Mesenchymal stem cell (in vitro differentiated cells and primary cell): ENCODE measurements around the gene POLR2F.

Experiments used
- DNase-seq: peaks from one replicate; pipeline ENCODE4 v3.0.0-alpha.2; 2013
- H2AFZ ChIP-seq: one replicate; pipeline ENCODE4 v1.6.1; 2013; ENCODE audit warnings: low read depth, mild to moderate bottlenecking, control low read depth, inconsistent platforms, low read length, moderate library complexity
- H2AK5ac ChIP-seq: 2 replicates; pipeline ENCODE4 v1.6.1; 2013; ENCODE audit warnings: low read length, moderate library complexity, mild to moderate bottlenecking, inconsistent platforms; ENCODE audit not compliant: severe bottlenecking
- H2BK120ac ChIP-seq: one replicate; pipeline ENCODE4 v1.6.1; 2013; ENCODE audit warnings: low read depth, mild to moderate bottlenecking, inconsistent platforms, low read length, moderate library complexity
- H2BK12ac ChIP-seq, 2 experiments: one replicate each; pipeline ENCODE4 v1.6.1; 2013; ENCODE audit warnings: inconsistent platforms in 2 of 2, low read length in 2 of 2, mild to moderate bottlenecking in 2 of 2, moderate library complexity in 2 of 2, control low read depth in 1 of 2
- H2BK15ac ChIP-seq: one replicate; pipeline ENCODE4 v1.6.1; 2013; ENCODE audit warnings: mild to moderate bottlenecking, low read depth, inconsistent platforms; ENCODE audit not compliant: poor library complexity, severe bottlenecking
- H2BK5ac ChIP-seq: 2 replicates; pipeline ENCODE4 v1.6.1; 2013; ENCODE audit warnings: low read depth, mild to moderate bottlenecking, low read length, control low read depth, inconsistent platforms; ENCODE audit not compliant: poor library complexity, severe bottlenecking
- H3K14ac ChIP-seq, 2 experiments: one replicate each; pipeline ENCODE4 v1.6.1; 2013; ENCODE audit warnings: inconsistent platforms in 2 of 2, low read length in 2 of 2, control low read depth in 1 of 2, mild to moderate bottlenecking in 1 of 2, moderate library complexity in 1 of 2
- H3K18ac ChIP-seq, 2 experiments: one replicate each; pipeline ENCODE4 v1.6.1; 2013; ENCODE audit warnings: inconsistent platforms in 2 of 2, low read length in 2 of 2, control low read depth in 1 of 2, low read depth in 1 of 2, mild to moderate bottlenecking in 1 of 2
- H3K23ac ChIP-seq, 2 experiments: one replicate each; pipeline ENCODE4 v1.6.1; 2013; ENCODE audit warnings: inconsistent platforms in 2 of 2, low read length in 2 of 2, mild to moderate bottlenecking in 2 of 2, moderate library complexity in 2 of 2, control low read depth in 1 of 2
- H3K27ac ChIP-seq: 2 replicates; pipeline ENCODE4 v1.5.1; 2013; ENCODE audit warnings: mild to moderate bottlenecking, moderate library complexity, low read length, control low read depth, inconsistent platforms; ENCODE audit not compliant: poor library complexity, severe bottlenecking
- H3K27me3 ChIP-seq, 2 experiments: 2 replicates each; pipeline versions ENCODE4 v1.6.1 to v1.7.0; 2013; ENCODE audit warnings: low read length in 2 of 2, mild to moderate bottlenecking in 2 of 2, moderate library complexity in 2 of 2, control low read depth in 1 of 2, inconsistent platforms in 1 of 2; ENCODE audit not compliant: control insufficient read depth in 1 of 2, insufficient read depth in 1 of 2
- H3K36me3 ChIP-seq, 2 experiments: 2 replicates each; pipeline versions ENCODE4 v1.6.1 to v1.7.0; 2013; ENCODE audit warnings: low read length in 2 of 2, control low read depth in 1 of 2, inconsistent platforms in 1 of 2, low read depth in 1 of 2, mild to moderate bottlenecking in 1 of 2; ENCODE audit not compliant: insufficient read depth in 2 of 2, control insufficient read depth in 1 of 2
- H3K4ac ChIP-seq, 2 experiments: one replicate each; pipeline ENCODE4 v1.6.1; 2013; ENCODE audit warnings: inconsistent platforms in 2 of 2, low read length in 2 of 2, mild to moderate bottlenecking in 2 of 2, moderate library complexity in 2 of 2, control low read depth in 1 of 2, low read depth in 1 of 2
- H3K4me1 ChIP-seq: 2 replicates; pipeline ENCODE4 v1.6.1; 2013; ENCODE audit warnings: low read depth, low read length, control low read depth; ENCODE audit not compliant: control insufficient read depth, insufficient read depth
- H3K4me2 ChIP-seq: 2 replicates; pipeline ENCODE4 v1.6.1; 2013; ENCODE audit warnings: low read length, mild to moderate bottlenecking, inconsistent platforms; ENCODE audit not compliant: poor library complexity, severe bottlenecking
- H3K4me3 ChIP-seq, 2 experiments: 2 replicates each; pipeline versions ENCODE4 v1.5.1 to v1.7.0; 2013; ENCODE audit warnings: low read length in 2 of 2, mild to moderate bottlenecking in 2 of 2, control low read depth in 1 of 2, low read depth in 1 of 2; ENCODE audit not compliant: insufficient read depth in 1 of 2
- H3K79me1 ChIP-seq: replicated peaks from 2 replicates; pipeline ENCODE4 v1.6.1; 2013; ENCODE audit warnings: mild to moderate bottlenecking, control low read depth, low read length, inconsistent platforms; ENCODE audit not compliant: poor library complexity, severe bottlenecking
- H3K9ac ChIP-seq: 2 replicates; pipeline ENCODE4 v1.7.0; 2013; ENCODE audit warnings: mild to moderate bottlenecking, low read length, moderate library complexity
- H3K9me3 ChIP-seq: 2 replicates; pipeline ENCODE4 v1.7.0; 2013; ENCODE audit warnings: mild to moderate bottlenecking, low read length; ENCODE audit not compliant: control insufficient read depth
- H4K8ac ChIP-seq: one replicate; pipeline ENCODE4 v1.6.1; 2013; ENCODE audit warnings: inconsistent platforms, mild to moderate bottlenecking, low read length, moderate library complexity
- H4K91ac ChIP-seq: one replicate; pipeline ENCODE4 v1.6.1; 2013; ENCODE audit warnings: mild to moderate bottlenecking, low read length, inconsistent platforms
- WGBS: methylation state at CpG from one replicate; pipeline ENCODE4 v1.1.7; 2013; ENCODE audit warnings: mixed read lengths; 5-methylcytosine and 5-hydroxymethylcytosine counted together

POLR2F gene

GRCh38 chr22:37932401-37932800 is 21.1 kb upstream of the POLR2F start:
- Histone ChIP-seq H3K4me2 (no peak overlapping the region), H2BK5ac (no peak overlapping the region), H4K91ac (no peak overlapping the region), H3K18ac (no peak overlapping the region), H3K27me3 (no peaks in the 10 kb centered on the region), H3K4me1 (peaks cover 22% of the 10 kb centered on the region), H3K9ac (no peak overlapping the region), H2AFZ (no peak overlapping the region), H3K23ac (no peak overlapping the region), H2AK5ac (no peak overlapping the region), H3K27ac (no peak overlapping the region), H2BK12ac (no peak overlapping the region), H3K4me3 (no peak overlapping the region), H3K9me3 (no peaks in the 10 kb centered on the region), H3K79me1 (peaks cover 27% of the 10 kb centered on the region), H3K14ac (no peak overlapping the region), H2BK15ac (no peak overlapping the region), H2BK120ac (no peak overlapping the region), H4K8ac (no peak overlapping the region), H3K36me3 (peaks cover 63 to 70% of the 10 kb centered on the region in 2 experiments), H3K4ac (no peak overlapping the region)
- no peak for DNase-seq
- 96% methylated on average over 10 of the region's 10 CpGs for WGBS

- Histone ChIP-seq H4K8ac (no peak overlapping the region), H3K18ac (peak overlapping the region in 1 of 2 experiments; percentile 5), H2BK5ac (no peak overlapping the region), H2BK12ac (peak overlapping the region in 1 of 2 experiments; percentile 3), H3K4me1 (peaks cover 22% of the 10 kb centered on the region), H3K79me1 (peaks cover 28% of the 10 kb centered on the region), H2AFZ (no peak overlapping the region), H3K9ac (peak overlapping the region; percentile 26), H3K4me2 (no peak overlapping the region), H3K27ac (no peak overlapping the region), H3K4me3 (no peak overlapping the region), H3K4ac (no peak overlapping the region), H2AK5ac (no peak overlapping the region), H3K27me3 (no peaks in the 10 kb centered on the region), H2BK15ac (peak overlapping the region; percentile 50), H2BK120ac (no peak overlapping the region), H3K36me3 (peaks cover 63 to 70% of the 10 kb centered on the region in 2 experiments), H4K91ac (no peak overlapping the region), H3K14ac (no peak overlapping the region), H3K23ac (no peak overlapping the region), H3K9me3 (no peaks in the 10 kb centered on the region)
- DNase-seq: no peak
- 94% methylated on average over 21 of the region's 21 CpGs for WGBS
Observed at GRCh38 chr22:37932821-37933578, 20.5 kb upstream of the POLR2F start.

- Histone ChIP-seq H3K18ac (peak overlapping the region in 1 of 2 experiments; percentile 38), H3K4me3 (no peak overlapping the region), H3K4me1 (peaks cover 22% of the 10 kb centered on the region), H4K8ac (no peak overlapping the region), H3K9me3 (no peaks in the 10 kb centered on the region), H3K27me3 (no peaks in the 10 kb centered on the region), H3K36me3 (peaks cover 59 to 69% of the 10 kb centered on the region in 2 experiments), H2BK15ac (peak overlapping the region; percentile 12), H2AK5ac (no peak overlapping the region), H2BK5ac (no peak overlapping the region), H2BK12ac (no peak overlapping the region), H3K79me1 (peaks cover 25% of the 10 kb centered on the region), H3K14ac (no peak overlapping the region), H2BK120ac (no peak overlapping the region), H3K27ac (peak overlapping the region; percentile 45), H4K91ac (no peak overlapping the region), H3K4ac (no peak overlapping the region), H3K23ac (no peak overlapping the region), H3K4me2 (no peak overlapping the region), H2AFZ (no peak overlapping the region), H3K9ac (peak overlapping the region; percentile 82)
- 8% methylated on average over 13 of the region's 13 CpGs for WGBS
- peak; percentile 95 for DNase-seq
Observed at GRCh38 chr22:37933711-37934376, 19.7 kb upstream of the POLR2F start.

- H2BK12ac ChIP-seq: no peak overlapping the region
- peak overlapping the region; percentile 64 for H3K9ac ChIP-seq
- no peak overlapping the region for H4K8ac ChIP-seq
- H3K4me2 ChIP-seq: no peak overlapping the region
- no peaks in the 10 kb centered on the region for H3K9me3 ChIP-seq
- whole genome bisulfite sequencing: 87% methylated on average over 12 of the region's 12 CpGs
- no peak overlapping the region for H2BK120ac ChIP-seq
- DNase-seq: no peak
- no peak overlapping the region for H2AK5ac ChIP-seq
- no peak overlapping the region for H4K91ac ChIP-seq
- no peak overlapping the region for H3K18ac ChIP-seq
- H2BK5ac ChIP-seq: no peak overlapping the region
- H2AFZ ChIP-seq: no peak overlapping the region
- H3K27me3 ChIP-seq: no peaks in the 10 kb centered on the region
- peaks cover 76 to 85% of the 10 kb centered on the region in 2 experiments for H3K36me3 ChIP-seq
- H3K14ac ChIP-seq: no peak overlapping the region
- no peak overlapping the region for H2BK15ac ChIP-seq
- no peak overlapping the region for H3K23ac ChIP-seq
- peaks cover 20% of the 10 kb centered on the region for H3K79me1 ChIP-seq
- no peak overlapping the region for H3K4ac ChIP-seq
- peak overlapping the region in 1 of 2 experiments; percentile 47 for H3K4me3 ChIP-seq
- H3K27ac ChIP-seq: no peak overlapping the region
- H3K4me1 ChIP-seq: peaks cover 13% of the 10 kb centered on the region
Observed at GRCh38 chr22:37940698-37941376, 12.7 kb upstream of the POLR2F start.
